ENCODE measurements around the gene FMO2.

The FMO2 gene

GRCh38 chr1:171173069-171173468 is 12.0 kb upstream of the FMO2 start:
- TF ChIP-seq RAD21 (IDR thresholded peaks at IDR 0.05; ENCODE audit: low read depth) (no peak), NFIC (IDR thresholded peaks at IDR 0.05) (no peak), ZBTB7A (IDR thresholded peaks at IDR 0.05; ENCODE audit: low read depth) (no peak), YY1 (IDR thresholded peaks at IDR 0.05; ENCODE audit: low read depth) (no peak), TCF12 (IDR thresholded peaks at IDR 0.05; ENCODE audit: low read depth) (no peak), FOXM1 (IDR thresholded peaks at IDR 0.05; ENCODE audit: borderline replicate concordance, low read depth) (no peak), MAX (IDR thresholded peaks at IDR 0.05) (no peak), EP300 (IDR thresholded peaks at IDR 0.05; ENCODE audit: borderline replicate concordance) (no peak)
- TF ChIP-seq, protein P1, sequence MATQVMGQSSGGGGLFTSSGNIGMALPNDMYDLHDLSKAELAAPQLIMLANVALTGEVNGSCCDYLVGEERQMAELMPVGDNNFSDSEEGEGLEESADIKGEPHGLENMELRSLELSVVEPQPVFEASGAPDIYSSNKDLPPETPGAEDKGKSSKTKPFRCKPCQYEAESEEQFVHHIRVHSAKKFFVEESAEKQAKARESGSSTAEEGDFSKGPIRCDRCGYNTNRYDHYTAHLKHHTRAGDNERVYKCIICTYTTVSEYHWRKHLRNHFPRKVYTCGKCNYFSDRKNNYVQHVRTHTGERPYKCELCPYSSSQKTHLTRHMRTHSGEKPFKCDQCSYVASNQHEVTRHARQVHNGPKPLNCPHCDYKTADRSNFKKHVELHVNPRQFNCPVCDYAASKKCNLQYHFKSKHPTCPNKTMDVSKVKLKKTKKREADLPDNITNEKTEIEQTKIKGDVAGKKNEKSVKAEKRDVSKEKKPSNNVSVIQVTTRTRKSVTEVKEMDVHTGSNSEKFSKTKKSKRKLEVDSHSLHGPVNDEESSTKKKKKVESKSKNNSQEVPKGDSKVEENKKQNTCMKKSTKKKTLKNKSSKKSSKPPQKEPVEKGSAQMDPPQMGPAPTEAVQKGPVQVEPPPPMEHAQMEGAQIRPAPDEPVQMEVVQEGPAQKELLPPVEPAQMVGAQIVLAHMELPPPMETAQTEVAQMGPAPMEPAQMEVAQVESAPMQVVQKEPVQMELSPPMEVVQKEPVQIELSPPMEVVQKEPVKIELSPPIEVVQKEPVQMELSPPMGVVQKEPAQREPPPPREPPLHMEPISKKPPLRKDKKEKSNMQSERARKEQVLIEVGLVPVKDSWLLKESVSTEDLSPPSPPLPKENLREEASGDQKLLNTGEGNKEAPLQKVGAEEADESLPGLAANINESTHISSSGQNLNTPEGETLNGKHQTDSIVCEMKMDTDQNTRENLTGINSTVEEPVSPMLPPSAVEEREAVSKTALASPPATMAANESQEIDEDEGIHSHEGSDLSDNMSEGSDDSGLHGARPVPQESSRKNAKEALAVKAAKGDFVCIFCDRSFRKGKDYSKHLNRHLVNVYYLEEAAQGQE (IDR thresholded peaks at IDR 0.05; ENCODE audit: low read depth): no peak

DNA sequence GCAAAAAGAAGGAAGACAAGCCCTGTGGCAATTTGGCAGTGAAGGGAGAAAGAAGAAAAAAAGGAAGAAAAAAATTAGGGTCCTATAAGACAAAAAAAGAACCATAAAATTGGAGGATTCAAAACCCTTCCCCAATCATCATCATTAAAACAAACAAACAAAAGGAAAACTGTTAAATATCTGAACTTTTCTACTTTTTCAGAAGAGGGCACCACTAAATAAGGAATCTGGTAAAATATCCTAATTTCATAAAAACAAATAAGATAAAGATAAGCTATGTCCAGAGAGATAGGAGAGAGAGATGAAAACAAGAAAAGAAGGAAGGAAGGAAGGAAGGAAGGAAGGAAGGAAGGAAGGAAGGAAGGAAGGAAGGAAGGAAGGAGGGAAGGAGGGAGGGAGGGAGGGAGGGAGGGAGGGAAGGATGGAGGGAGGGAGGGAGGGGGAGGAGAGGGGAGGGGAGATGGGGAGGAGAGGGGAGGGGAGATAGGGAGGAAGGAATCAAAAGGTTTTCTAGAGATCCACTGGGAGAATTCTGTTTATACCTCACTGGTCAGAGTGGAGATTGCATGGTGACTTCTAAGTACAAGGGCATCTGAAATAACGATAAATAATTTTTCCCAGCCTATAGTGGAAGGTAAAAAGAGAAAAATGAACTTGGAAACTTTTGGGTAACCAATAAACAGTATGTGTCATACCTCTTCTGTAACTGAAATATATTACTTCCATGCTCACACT is 10.4 kb upstream of the FMO2 start:
- TF ChIP-seq EP300 (IDR thresholded peaks at IDR 0.05; ENCODE audit: borderline replicate concordance) (no peak), EGR1 (IDR thresholded peaks at IDR 0.05) (no peak), YY1 (IDR thresholded peaks at IDR 0.05; ENCODE audit: low read depth) (no peak), FOXM1 (IDR thresholded peaks at IDR 0.05; ENCODE audit: borderline replicate concordance, low read depth) (no peak), RAD21 (IDR thresholded peaks at IDR 0.05; ENCODE audit: low read depth) (no peak), CREB1 (IDR thresholded peaks at IDR 0.05; ENCODE audit: low read depth) (no peak), USF1 (IDR thresholded peaks at IDR 0.05) (no peak), TAF1 (IDR thresholded peaks at IDR 0.05; ENCODE audit: low read depth) (no peak), TCF12 (IDR thresholded peaks at IDR 0.05; ENCODE audit: low read depth) (no peak), NFIC (IDR thresholded peaks at IDR 0.05) (no peak), ZBTB7A (IDR thresholded peaks at IDR 0.05; ENCODE audit: low read depth) (no peak), MAX (IDR thresholded peaks at IDR 0.05) (no peak), CEBPB (IDR thresholded peaks at IDR 0.05) (no peak), TEAD4 (IDR thresholded peaks at IDR 0.05) (no peak)
- TF ChIP-seq, protein P1 (IDR thresholded peaks at IDR 0.05; ENCODE audit: low read depth): no peak

DNA sequence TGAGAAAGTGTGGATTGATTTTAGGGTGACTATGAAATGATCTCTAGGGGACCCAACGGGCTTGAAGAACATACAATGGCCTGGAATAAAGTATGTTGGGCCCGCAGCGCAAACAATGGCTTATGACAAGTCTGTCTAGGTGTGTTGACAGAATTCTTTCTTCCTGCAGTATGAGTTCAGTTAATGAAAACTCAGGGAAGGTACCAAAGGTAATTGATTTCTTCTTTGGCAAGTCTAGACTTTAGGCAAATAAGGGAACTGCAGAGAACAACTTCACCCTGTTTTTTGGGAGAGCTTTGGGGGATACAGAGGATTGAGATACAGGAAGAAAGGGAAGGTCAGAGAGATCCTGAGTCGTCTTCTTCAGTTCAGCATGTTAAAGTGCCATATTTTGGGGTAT is 7.8 kb upstream of the FMO2 start:
- no peak for TF ChIP-seq YY1 (IDR thresholded peaks at IDR 0.05; ENCODE audit: low read depth)
- no peak for TF ChIP-seq FOXM1 (IDR thresholded peaks at IDR 0.05; ENCODE audit: borderline replicate concordance, low read depth)
- no peak for TF ChIP-seq TAF1 (IDR thresholded peaks at IDR 0.05; ENCODE audit: low read depth)
- no peak for TF ChIP-seq RAD21 (IDR thresholded peaks at IDR 0.05; ENCODE audit: low read depth)
- no peak for TF ChIP-seq CREB1 (IDR thresholded peaks at IDR 0.05; ENCODE audit: low read depth)
- no peak for TF ChIP-seq TEAD4 (IDR thresholded peaks at IDR 0.05)
- TF ChIP-seq, protein P1 (IDR thresholded peaks at IDR 0.05; ENCODE audit: low read depth): no peak
- no peak for TF ChIP-seq EGR1 (IDR thresholded peaks at IDR 0.05)
- TF ChIP-seq EP300 (IDR thresholded peaks at IDR 0.05; ENCODE audit: borderline replicate concordance): no peak
- TF ChIP-seq TCF12 (IDR thresholded peaks at IDR 0.05; ENCODE audit: low read depth): no peak
- no peak for TF ChIP-seq NFIC (IDR thresholded peaks at IDR 0.05)
- no peak for TF ChIP-seq MAX (IDR thresholded peaks at IDR 0.05)

- TF ChIP-seq NFIC (IDR thresholded peaks at IDR 0.05) (no peak), EGR1 (IDR thresholded peaks at IDR 0.05) (no peak), FOXM1 (IDR thresholded peaks at IDR 0.05; ENCODE audit: borderline replicate concordance, low read depth) (no peak), RAD21 (IDR thresholded peaks at IDR 0.05; ENCODE audit: low read depth) (no peak), YY1 (IDR thresholded peaks at IDR 0.05; ENCODE audit: low read depth) (no peak), TEAD4 (IDR thresholded peaks at IDR 0.05) (no peak), USF1 (IDR thresholded peaks at IDR 0.05) (no peak), MAX (IDR thresholded peaks at IDR 0.05) (no peak), CREB1 (IDR thresholded peaks at IDR 0.05; ENCODE audit: low read depth) (no peak), TCF12 (IDR thresholded peaks at IDR 0.05; ENCODE audit: low read depth) (no peak), TAF1 (IDR thresholded peaks at IDR 0.05; ENCODE audit: low read depth) (no peak), ZBTB7A (IDR thresholded peaks at IDR 0.05; ENCODE audit: low read depth) (no peak), CEBPB (IDR thresholded peaks at IDR 0.05) (no peak), EP300 (IDR thresholded peaks at IDR 0.05; ENCODE audit: borderline replicate concordance) (no peak)
- TF ChIP-seq, protein P1 (IDR thresholded peaks at IDR 0.05; ENCODE audit: low read depth): no peak
Observed at GRCh38 chr1:171179318-171180227, 5.5 kb upstream of the FMO2 start.
